GM19035 (cell line): Measurements from ENCODE around the gene LRRC8C.

Source experiments
- ATAC-seq: cut with Tn5 transposase; IDR thresholded peaks from one replicate; pipeline ENCODE4 v1.9.1; 2021; ENCODE audit not compliant: unreplicated experiment

Gene LRRC8C

DNA sequence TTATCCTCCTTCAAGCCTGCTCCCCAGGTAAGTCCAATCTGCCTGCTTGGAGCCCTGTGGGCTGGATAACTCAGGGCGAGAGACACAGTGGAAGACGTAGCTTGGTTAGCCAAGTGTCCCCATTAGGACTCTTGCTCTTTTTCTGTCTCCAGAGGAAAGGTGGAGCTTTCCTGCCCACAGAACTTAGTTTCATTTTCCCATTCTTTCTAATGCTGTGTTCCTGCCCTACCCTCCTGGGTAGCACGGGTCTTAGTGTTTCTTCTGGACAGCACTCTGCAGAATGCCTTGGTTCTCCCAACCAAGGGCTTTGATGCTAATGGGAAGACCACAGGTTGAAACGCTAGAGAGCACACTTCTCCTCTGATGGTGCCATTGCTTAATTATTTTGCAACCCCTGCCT, 95.5 kb downstream of the LRRC8C start:
- no peak for ATAC-seq

DNA sequence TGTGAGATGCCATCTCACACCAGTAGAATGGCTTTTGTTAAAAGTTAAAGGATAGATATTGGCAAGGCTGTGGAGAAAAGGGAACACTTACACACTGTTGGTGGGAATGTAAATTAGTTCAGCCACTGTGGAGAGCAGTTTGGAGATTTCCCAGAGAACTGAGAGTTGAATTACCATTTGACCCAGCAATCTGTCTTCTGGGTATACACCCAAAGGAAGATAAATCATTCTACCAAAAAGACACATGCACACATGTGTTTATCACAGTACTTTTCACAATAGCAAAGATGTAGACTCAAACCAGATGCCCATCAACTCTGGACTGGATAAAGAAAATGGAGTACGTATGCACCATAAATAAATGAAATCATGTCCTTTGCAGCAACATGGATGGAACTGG, 99.3 kb downstream of the LRRC8C start:
- no peak for ATAC-seq

DNA sequence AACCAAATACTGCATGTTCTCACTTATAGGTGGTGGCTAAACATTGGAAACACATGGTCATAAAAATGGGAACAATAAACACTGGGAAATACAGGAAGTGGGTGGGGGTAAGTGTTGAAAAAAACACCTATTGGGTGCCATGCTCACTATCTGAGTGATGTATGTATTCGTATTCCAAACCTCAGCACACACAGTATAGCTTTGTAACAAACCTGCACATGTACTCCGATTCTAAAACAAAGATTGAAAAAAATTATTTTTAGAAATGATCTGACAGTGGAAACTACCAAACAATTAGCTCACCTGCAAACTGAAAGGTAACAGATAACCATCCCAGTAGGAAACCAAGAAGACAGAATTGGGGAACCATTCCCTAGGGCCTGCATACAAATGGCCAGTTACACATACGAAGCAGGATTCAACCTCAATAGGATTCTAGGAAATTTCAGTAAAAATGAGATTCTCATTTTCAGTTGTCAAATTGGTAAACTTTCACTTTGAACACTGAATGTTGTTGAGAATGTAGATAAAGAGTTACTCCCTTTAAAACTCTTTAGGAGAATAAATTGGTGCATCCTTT, 99.8 kb downstream of the LRRC8C start:
- no peak for ATAC-seq

DNA sequence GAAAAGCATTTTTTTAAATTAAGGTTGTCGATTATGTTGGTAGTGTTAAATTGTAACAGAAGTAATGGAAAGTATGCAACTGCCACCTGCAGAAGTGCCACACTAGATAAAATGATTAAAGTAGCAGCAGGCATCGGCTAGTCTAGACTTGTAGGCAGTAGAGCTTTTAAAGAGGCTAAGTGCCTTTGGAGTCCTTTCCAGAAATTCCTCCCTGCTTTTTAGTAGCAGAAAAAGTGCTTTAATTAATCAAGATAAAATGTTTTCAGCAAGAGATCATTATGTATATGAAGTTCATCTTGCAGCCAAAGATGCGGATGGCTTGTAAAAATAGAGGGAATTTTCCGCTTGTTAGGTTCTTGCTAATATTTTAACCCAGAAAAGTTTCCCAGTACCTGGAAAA, 100.8 kb downstream of the LRRC8C start:
- ATAC-seq = no peak

DNA sequence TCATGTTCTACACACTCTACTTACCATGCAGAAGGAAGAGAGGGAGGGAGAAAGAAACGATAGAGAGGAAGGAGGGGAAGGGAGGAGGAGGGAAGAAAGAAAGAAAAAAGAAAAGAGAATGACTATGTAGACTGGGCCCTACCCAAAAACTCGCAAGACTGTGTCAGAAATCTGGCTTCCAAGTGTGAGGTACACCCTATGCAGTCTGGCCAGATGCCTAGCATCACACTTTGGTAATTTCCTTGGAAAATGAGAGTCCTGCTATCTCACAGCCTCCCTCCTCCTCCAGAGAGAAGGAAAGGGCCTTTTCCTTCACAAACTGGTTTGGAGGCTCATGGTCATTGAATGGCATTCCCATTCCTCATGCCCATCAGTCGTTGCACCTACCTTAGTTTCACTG, 101.5 kb downstream of the LRRC8C start:
- no peak for ATAC-seq

DNA sequence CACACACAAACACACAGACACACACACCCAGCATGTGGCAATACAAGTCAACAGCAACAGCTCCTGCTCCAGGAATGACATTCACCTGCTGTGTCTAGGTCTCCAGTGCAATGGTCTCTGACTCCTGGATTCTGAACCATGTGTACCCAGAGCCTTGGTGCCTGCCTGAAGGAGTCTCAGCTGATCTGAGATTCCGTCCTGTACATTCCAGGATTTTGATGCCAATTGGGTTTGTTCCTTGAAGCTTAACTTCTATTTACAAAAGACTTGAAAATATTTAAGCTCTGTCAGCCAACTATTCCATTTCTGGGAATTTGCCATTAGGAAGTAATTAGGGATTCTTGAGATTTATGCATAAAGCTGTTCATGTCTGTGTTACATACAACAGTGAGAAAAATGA, 102.6 kb downstream of the LRRC8C start:
- no peak for ATAC-seq

DNA sequence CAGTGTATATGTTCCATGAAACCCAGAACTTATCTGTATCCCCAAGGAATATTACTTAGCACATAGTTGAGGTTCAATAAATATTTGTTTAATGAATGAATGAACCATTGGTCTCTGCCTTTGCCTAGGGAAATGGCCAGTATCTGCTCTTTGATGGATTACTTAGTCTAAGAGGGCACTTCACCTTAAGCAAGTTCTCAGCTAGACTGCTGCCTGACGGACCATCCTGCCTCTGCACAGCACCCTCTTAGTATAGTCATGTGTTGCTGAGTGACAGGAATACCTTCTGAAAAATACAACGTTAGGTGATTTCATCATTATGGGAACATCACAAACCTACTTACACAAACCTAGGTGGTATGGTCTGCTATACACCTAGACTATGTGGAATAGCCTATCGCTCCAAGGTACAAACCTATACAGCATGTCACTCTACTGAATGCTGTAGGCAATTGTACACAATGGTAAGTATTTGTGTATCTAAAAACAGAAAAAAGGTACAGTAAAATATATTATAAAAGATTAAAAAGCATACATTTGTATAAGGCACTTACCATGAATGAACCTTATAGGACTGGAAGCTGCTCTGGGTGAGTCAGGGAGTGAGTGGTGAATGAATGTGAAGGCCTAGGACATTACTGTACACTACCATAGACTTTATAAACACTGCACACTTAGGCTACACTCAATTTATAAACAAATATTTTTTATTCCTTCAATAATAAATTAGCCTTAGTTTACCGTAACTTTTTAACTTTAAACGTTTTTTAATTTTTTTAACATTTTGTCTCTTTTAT, 104.2 kb downstream of the LRRC8C start:
- no peak for ATAC-seq

DNA sequence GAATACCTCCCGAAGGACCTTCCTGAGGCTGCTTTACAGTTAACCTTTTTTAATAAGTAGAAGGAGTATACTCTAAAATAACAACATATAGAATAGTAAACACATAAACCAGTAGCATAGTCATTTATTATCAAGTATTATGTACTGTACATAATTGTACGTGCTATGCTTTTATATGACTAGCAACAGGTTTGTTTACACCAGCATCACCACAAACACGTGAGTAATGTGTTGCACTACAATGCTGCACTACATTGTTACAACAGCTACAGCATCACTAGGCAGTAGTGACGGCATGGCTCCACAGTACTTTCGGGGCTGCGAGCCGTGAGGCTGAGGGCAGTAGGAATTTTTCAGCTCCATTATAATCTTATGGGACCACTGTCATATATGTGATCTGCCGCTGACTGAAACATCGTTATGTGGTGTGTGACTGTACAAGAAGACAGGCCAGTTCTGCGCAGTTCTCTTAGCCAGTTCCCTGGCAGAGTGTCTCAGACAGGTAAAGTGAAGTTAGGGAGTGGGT, 105.1 kb downstream of the LRRC8C start:
- no peak for ATAC-seq

DNA sequence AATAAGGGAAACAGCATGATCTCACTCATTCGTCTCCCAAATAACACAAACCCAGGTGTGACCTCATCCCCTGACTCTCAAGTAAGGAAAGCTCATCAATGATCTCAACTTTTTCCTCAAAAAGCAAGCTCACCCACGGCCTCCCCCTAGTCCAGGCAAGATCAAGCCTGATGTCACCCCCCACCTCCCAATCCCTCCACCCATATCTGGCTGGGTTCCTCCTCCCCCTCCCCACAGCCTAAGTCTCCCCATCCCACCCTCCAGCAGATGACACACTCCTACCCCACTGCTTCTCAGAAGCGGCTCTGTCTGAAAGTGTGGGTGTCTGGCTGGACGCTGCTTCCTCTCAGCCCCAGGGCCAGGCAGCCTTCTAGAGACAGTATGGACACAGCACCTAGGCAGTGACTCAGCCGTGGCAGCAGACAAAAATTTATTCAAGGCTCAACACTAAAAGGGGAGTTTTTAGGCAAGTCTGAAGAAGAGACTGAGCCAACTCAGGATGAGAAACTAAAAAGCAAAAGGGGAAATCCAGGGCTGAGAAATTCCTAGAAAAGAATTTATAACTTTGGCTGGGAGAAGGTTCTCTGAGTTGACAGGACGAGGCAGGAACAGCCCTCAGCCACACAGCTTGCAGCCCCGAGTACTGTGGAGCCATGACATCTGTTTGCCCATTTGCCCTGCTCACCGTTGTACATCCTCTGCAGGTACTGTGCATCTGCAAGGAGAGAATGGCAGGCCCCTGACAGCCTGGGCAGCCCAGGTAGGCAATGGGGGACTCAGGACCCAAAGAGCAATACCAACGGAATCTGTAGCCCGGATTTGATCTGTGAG, 106.3 kb downstream of the LRRC8C start:
- ATAC-seq = no peak

DNA sequence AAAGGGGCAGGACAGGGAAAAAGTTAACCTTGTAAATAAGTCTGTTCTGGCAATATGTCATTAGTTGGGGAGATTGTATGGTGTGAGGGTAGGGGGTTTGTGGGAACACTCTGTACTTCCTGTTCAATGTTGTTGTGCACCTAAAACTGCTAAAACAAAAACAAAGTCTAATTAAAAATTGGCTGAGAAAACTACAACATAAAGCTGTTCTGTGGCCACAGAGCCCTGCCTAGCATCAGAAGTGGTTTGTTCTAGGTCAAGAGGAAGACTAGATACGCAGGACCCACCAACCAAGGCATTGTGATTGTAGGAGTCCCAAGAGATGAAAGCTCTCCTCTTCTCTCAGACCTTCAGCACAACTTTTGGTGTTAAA, 106.9 kb downstream of the LRRC8C start:
- no peak for ATAC-seq

DNA sequence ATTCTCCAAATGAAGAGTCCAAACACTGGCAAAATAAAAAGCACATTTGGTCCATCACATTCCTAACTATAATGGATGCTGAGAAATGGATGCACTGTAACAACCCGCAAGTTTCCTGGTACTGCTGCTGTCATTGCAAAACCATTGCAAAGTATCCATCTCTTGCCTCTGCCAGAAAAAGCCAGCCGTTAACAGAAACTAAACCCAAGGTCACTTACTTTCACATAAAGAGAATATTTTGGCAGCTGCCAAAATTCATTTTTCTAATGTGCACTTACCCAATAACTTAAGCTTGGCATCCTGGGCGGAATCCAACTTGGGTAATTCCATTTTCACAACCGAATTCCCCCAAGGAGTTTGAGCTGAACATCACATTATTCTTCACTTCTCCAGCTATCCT, 110.9 kb downstream of the LRRC8C start:
- no peak for ATAC-seq

DNA sequence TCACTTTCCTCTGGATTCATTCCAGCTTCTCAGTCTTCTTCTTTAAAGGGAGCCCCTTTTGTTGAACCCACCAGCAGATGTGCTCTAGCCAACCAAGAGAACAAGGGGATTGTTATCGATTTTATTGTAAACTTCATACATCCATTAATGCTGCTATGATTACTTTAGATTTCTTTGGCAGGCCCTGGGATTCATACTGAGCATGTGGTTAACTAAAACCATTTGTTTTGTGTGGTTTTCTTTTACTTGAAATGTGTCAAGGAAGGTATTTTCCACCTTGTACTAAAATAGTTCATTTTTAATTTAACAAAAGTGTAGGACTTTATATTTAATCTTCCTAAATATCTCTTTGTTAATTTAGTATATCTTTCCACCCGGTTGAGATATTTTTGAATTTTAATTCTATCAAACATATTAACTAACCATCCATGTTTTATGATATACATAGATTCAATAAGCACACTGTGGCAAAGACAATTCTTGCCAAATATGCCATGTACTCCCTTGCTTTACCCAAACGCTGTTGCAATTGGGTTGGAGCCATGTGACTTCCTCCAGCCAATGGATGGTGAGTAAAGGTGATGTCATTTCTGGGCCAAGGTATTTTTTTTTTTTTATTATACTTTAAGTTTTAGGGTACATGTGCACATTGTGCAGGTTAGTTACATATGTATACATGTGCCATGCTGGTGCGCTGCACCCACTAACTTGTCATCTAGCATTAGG, 113.7 kb downstream of the LRRC8C start:
- no peak for ATAC-seq

DNA sequence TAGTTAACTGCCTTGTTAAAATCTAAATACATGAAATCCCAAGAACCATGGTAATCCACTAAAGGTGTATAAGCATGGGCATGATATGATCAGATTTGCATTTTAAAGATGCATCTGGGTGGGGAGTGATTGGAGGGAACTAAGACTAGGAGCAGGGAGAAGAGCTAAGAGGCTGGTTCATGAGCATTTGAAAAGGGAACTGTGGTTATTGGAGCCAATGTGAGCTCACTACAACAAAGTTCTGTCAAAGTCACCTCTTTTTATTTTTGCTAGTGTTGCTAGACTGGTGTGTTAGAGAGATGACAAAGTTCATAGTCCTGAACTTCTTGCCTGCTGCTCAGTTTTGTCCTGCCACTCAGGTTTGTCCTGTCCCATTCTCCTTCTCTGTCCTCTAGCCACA, 120.8 kb downstream of the LRRC8C start:
- no peak for ATAC-seq

DNA sequence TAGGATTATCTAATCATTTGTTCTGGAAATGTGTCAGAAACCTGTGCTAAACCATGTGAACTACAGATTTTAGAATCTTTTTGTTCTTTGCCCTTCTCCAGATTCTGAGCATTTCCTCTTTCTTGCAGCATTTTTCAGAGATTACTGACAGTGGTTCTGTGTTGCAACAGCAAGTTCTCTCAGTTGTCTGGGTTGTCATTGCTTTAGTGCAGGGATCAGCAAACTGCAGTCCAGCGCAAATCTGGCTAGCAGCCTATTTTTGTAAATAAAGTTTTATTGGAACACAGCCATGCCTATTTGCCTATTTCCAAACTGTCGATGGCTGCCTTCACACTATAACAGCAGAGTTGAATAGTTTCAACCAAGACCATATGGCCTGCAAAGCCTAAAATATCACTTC, 121.6 kb downstream of the LRRC8C start:
- ATAC-seq = no peak

DNA sequence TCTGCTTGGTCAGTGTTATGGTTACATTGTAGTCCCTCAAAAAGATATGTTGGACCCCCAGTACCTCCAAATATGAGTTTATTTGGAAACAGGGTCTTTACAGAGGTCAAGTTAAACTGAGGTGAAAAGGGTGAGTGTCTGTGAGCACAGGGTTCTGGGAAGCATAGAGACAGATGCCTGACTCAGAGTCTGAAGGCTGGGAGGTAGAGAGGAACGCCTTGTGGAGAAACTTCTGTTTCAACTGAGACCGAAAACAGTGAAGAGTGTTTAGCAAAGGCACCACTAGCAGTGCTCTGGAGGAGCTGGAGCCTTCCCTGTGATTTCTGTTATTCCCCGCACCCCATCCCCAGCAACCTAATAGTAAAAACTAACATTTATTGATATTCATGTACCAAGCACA, 122.7 kb downstream of the LRRC8C start:
- ATAC-seq = no peak

DNA sequence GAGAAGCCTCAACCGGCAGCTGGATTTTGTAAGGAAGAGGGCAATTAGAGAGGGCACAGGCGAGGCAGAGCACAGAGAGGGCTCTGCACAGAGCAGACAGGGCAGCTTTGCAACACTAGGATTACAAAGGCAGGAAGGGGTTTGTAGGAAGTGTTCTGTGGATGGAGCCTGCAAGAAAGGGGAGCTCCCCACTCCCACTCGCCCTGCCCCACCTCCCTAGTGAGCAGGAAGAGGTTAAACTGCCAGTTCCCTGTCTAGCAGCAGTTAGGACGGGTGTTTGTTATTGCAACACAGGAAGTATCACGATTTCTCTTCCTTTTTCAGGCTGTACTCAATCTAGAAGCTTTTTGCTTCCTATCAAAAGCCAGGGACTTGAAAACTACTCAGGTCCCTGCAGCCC, 124.6 kb downstream of the LRRC8C start:
- peak; percentile 60 for ATAC-seq

DNA sequence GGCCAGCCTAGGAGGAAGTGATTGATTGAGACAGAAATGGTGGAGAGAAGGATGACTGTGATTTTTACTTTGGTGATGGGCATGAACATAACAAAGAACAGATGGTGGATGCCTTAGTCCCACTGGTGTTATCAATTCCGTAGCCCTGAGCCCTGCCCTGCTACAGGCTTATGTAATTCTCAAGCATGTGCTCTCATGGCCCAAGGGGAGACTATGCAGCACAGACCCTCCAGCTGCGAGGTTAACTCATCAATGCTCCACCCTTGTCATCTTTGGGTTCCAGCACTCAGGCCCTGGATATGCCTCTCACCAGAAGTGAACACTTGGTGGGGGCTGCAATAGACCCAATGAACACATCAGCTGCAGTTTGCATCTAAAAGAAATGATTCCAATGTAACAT, 125.2 kb downstream of the LRRC8C start:
- no peak for ATAC-seq

DNA sequence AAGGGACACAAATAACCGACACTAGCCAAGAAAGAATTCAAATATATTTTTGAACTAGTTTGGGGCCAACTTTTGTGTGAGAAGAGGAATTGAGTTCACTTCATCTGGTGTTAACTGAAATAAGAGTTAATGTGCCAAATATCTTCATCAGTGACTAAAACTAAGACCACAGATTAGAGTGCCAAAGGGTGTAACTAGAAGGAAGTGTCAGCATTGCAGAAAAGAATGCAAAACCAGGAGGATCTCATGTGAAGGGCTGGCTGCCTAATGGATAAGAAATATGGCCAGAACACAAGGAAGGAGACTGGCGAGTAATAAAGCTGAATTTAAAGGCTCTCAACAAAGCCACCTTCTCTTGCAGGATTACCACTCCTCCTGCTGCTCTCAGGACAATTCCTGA, 126.1 kb downstream of the LRRC8C start:
- ATAC-seq = no peak

DNA sequence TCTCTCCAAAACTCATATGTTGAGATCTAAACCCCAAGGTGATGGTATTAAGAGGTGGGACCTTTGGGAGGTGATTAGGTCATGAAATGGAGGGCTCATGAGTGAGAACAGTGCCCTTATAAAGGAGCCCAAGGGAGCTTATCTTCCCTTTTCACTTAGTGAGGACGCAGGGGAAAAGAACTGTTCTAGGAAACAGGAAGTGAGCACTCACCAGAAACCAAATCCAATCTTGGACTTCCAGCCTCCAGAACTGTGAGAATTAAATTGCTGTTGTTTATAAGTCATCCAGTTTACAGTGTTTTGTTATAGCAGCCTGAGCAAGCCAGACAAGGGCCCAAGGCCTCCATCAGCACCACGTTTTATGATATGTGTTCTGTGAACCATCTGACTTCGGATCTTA, 127.6 kb downstream of the LRRC8C start:
- no peak for ATAC-seq

DNA sequence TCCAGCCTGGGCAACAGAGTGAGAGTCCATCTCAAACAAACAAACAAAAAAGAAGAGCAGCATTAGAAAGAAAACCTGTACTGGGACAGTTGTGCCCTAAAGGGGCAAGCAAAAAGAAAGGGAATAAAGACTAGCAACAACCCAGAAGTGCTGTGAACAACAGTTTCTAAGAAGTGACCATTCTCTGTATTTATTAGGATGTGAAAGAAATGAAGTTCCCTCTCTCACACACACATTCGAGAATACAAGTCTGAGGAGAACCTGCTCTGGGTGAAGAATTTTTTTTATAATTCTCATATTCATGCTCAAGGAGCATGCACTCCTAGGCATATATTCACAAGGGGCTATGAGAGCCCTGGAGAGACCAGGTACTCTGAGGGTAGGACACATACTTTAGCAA, 128.4 kb downstream of the LRRC8C start:
- ATAC-seq = no peak

DNA sequence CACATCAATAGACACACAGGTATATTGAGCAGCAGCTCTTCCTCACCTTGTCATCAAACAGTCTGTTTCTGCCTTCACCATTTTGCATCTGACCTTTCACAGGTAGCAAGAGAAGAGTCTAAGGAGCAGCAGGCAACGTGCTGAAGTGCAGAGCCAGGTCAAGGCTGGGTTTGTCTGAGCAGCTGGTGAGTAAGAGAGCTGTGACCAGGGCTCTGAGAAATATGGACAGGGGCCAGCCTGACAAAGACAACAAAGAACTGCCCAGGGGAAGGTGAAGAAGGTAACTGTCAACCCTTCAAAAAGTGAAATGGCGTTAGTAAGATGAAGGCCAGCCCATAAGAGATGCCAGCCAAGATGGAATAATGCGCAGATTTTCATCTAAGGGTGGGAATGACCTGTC, 129.0 kb downstream of the LRRC8C start:
- no peak for ATAC-seq
